AG09319 (cell line): ENCODE measurements around the gene GLI2.

Experiments used
- DNase-seq: peaks from one replicate; pipeline ENCODE4 v3.0.0-alpha.2; 2010; ENCODE audit warnings: low read depth; ENCODE audit errors: extremely low read depth
- TF ChIP-seq, protein P1 (sequence below): IDR thresholded peaks from 2 replicates; pipeline ENCODE4 v1.5.1; 2011; ENCODE audit warnings: low read depth, mild to moderate bottlenecking, inconsistent platforms, low read length, moderate library complexity

Gene GLI2

DNA sequence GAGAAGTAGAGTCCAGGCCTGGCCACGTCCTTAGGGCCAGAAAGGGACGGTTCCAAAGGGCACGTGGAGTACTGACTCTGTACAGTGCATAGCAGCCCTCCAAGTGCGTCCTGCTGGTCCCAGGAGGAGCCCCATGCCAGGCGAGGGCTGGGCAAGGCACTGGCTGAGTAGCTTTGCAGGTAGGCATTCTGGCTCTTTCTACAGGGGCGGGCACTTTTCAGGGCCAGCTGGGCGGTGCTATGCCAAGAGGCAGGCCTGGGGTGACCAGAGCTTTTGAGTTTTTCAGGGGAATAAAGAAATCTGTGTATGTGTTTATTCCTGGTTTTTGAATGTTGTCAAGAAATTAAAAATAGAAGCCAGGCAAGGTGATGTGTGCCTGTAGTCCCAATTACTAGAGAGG lies 15.4 kb upstream of the GLI2 start:
- DNase-seq: no peak
- TF ChIP-seq, protein P1, sequence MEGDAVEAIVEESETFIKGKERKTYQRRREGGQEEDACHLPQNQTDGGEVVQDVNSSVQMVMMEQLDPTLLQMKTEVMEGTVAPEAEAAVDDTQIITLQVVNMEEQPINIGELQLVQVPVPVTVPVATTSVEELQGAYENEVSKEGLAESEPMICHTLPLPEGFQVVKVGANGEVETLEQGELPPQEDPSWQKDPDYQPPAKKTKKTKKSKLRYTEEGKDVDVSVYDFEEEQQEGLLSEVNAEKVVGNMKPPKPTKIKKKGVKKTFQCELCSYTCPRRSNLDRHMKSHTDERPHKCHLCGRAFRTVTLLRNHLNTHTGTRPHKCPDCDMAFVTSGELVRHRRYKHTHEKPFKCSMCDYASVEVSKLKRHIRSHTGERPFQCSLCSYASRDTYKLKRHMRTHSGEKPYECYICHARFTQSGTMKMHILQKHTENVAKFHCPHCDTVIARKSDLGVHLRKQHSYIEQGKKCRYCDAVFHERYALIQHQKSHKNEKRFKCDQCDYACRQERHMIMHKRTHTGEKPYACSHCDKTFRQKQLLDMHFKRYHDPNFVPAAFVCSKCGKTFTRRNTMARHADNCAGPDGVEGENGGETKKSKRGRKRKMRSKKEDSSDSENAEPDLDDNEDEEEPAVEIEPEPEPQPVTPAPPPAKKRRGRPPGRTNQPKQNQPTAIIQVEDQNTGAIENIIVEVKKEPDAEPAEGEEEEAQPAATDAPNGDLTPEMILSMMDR: no peak

- TF ChIP-seq, protein P1: no peak
Measured at GRCh38 chr2:120720746-120721375, 14.8 kb upstream of the GLI2 start.

DNA sequence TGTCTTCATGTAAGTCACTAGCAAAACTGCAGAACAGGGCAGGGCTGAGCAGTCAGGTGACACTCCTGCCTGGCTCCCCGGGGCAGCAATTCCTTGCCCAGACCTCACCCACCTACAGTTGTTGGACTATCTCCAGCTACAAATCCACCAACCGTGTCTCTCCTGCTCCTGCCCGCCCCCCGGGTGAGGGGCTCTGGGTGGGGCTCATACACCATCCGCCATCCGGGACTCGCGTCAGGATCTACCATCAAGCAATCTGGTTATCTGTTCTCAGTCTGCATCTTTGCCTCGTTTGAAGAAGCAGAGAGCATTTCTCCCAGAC lies 13.5 kb upstream of the GLI2 start:
- TF ChIP-seq, protein P1: no peak
- no peak for DNase-seq

More at GRCh38 chr2:120720746-120721375, 14.8 kb upstream of the GLI2 start:
- DNase-seq: no peak

DNA sequence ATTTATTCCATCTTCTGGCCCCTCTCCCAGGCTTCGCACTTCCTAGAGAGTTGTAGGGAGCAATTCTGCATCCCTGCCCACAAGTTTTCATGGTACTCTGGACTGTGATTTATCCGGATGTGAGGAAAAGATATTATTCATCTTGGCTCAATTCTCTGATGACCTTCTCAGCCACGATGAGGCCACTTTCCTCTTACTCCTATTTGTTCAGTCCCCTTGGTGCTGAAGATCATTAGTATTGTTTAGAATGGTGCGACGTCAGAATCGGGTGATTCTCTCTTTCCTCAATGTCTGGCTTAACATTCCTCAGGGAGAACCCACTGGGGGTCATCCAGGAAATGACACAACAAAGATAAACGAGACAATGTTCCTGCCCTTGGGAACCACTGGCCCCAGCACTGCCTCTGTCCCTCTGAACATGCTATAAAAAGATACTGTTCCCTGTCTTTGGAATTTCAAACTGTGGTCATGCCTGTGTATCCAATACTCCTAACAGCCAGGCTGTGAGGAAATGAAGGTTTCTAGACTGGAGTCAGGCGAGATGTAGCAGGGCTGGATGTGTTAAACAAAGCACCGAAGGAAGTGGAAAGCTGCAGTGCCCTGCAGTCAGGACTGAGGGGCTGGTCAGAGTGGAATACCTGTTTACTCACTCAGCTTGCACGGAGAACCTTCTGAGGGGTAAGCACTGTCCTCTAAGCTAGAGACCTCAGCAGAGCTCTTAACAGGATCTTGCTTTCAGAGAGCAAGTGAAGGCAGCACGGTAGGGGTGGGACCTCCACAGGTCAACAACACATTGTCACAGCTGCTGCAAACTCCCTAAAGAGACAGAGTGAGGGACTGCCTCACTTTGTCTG lies 12.9 kb upstream of the GLI2 start:
- TF ChIP-seq, protein P1: no peak

GRCh38 chr2:120726245-120726644 lies 9.4 kb upstream of the GLI2 start:
- no peak for DNase-seq
- TF ChIP-seq, protein P1: no peak

More for the DNA sequence above, 12.9 kb upstream of the GLI2 start:
- DNase-seq: no peak

DNA sequence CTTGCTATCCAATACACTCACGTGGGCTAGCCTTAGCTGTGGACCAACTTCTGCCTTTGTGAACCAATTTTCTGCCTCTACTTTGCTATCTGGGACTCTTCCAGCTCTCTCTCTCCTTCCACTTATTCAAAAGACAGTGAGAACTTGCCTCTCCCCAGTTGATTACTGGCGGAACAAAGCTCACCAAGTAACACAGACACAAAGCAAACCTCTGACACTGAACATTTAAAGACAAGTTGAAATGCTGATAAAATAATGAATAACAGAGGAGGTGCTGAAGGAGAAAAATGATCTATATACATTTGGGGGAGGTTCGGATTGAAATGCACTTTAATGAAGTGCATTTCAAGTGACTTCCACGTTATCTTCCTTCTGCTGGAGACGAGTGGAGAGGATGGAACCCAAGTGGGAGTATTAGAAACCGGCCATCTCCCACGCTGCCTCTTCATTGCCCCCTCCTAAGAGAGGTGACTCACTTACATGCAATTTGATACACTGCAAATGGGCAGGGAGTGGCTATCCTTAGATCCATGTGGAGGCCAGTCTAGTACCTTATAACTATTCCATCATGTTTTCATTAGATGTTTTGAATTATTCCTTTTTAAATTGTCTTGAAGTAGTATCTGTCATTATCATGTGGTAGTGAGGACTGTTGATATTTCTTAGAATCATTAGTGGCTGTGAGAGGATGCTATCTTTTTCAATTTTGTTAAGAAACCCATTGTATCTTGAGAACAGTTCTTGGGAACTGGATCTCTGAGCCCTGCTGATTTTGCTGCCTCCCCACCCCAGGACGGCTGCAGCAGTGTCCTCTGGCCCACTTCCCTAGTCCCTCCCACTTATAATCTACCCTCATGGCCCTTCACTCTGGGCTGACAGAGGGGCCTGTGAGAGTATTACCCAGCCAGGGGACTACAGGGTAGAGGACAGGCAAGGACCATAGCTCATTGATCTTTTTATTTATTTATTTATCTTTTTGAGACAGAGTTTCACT lies 6.0 kb upstream of the GLI2 start:
- no peak for DNase-seq
- TF ChIP-seq, protein P1: no peak
